ENCODE measurements around the gene ZNF860. TPM values are rescaled to one million over a fixed set of nuclear protein-coding genes. Genes with fewer than 3 reads are reported as not detected.

Gene ZNF860
- total RNA-seq, 1 donor from 2014 or later: 0.10 TPM

Other genes starting within 250 kb of the ZNF860 start
- gene OSBPL10, start 488 bp upstream of the ZNF860 start, total RNA-seq: 4.7 and 4.9 TPM in 2 replicates
- 20.6 and 25.9 TPM in 2 replicates for gene GPD1L, start 124.9 kb downstream of the ZNF860 start, total RNA-seq